Measurements from ENCODE around the gene DCST1.

DNA sequence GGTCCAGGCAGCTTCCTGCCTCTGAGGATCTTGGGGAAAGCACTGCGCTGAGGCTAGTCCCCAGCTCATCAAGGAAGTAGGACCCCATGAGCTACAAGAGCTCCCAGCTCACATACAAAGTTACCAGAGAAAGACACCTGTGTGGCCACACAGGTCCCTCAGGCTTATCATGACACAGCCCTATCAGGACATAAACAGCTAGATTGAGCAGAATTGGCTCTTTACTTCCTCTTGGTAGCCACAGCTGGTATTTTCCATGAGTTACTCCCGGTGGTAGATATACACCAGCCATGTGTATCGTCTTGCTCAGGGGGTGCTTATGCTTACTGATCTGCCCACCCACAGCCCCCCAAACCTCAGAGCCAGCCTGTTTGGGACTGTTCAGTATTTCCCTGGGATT, 39.0 kb upstream of the DCST1 start:
- TF ChIP-seq, protein P1, sequence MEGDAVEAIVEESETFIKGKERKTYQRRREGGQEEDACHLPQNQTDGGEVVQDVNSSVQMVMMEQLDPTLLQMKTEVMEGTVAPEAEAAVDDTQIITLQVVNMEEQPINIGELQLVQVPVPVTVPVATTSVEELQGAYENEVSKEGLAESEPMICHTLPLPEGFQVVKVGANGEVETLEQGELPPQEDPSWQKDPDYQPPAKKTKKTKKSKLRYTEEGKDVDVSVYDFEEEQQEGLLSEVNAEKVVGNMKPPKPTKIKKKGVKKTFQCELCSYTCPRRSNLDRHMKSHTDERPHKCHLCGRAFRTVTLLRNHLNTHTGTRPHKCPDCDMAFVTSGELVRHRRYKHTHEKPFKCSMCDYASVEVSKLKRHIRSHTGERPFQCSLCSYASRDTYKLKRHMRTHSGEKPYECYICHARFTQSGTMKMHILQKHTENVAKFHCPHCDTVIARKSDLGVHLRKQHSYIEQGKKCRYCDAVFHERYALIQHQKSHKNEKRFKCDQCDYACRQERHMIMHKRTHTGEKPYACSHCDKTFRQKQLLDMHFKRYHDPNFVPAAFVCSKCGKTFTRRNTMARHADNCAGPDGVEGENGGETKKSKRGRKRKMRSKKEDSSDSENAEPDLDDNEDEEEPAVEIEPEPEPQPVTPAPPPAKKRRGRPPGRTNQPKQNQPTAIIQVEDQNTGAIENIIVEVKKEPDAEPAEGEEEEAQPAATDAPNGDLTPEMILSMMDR (conservative IDR thresholded peaks at IDR 0.05 in 1 of 2, IDR thresholded peaks at IDR 0.05 in 1 of 2; ENCODE audit: low read depth in 1 of 2, low read length in 2 of 2) = no peak
- no peak for TF ChIP-seq EZH2 (IDR thresholded peaks at IDR 0.05; ENCODE audit: low read length, missing control alignments)
